SU-DHL-6 (cell line): ENCODE results near the gene OR1E2.

Source experiments
- H2AFZ ChIP-seq: fragments of 200-600 bp; sonication (generic); 2 replicates; pipeline ENCODE4 v1.6.1; 2014; ENCODE audit warnings: low read depth, mild to moderate bottlenecking, moderate library complexity, mixed read lengths, antibody characterized with exemption, low read length; ENCODE audit not compliant: severe bottlenecking
- H3F3A ChIP-seq: fragments of 200-600 bp; shearing (Covaris generic); 2 replicates; pipeline ENCODE4 v1.6.0; 2016; ENCODE audit warnings: antibody characterized with exemption, mild to moderate bottlenecking; ENCODE audit not compliant: insufficient read depth
- H3K27ac ChIP-seq: fragments of 200-600 bp; sonication (generic); 2 replicates; pipeline ENCODE4 v1.5.1; 2016; ENCODE audit warnings: low read depth, mild to moderate bottlenecking, low read length, moderate library complexity, mixed read lengths
- H3K27me3 ChIP-seq: fragments of 200-600 bp; sonication (generic), shearing (Covaris generic); 2 replicates; pipeline ENCODE4 v1.6.0; 2014; ENCODE audit warnings: mild to moderate bottlenecking, low read length
- H3K36me3 ChIP-seq: fragments of 200-600 bp; sonication (generic); 2 replicates; pipeline ENCODE4 v1.6.1; 2014; ENCODE audit warnings: mild to moderate bottlenecking, low read length, mixed read lengths
- H3K4me2 ChIP-seq: fragments of 300-600, 200-600 bp; shearing (Covaris generic), sonication (generic); 2 replicates; pipeline ENCODE4 v1.6.0; 2014; ENCODE audit warnings: low read length, low read depth, mild to moderate bottlenecking; ENCODE audit not compliant: poor library complexity, severe bottlenecking
- H3K4me3 ChIP-seq: fragments of 200-600 bp; sonication (generic); 2 replicates; pipeline ENCODE4 v1.5.1; 2014; ENCODE audit warnings: antibody characterized with exemption, low read length, mild to moderate bottlenecking, mixed read lengths; ENCODE audit not compliant: insufficient read depth, poor library complexity, severe bottlenecking
- H3K79me2 ChIP-seq: fragments of 200-600 bp; sonication (generic); 2 replicates; pipeline ENCODE4 v1.6.1; 2014; ENCODE audit warnings: mild to moderate bottlenecking, low read length, moderate library complexity; ENCODE audit not compliant: insufficient read depth
- H3K9ac ChIP-seq: fragments of 200-600 bp; sonication (generic); 2 replicates; pipeline ENCODE4 v1.7.0; 2014; ENCODE audit warnings: mild to moderate bottlenecking, low read length
- H3K9me2 ChIP-seq: fragments of 200-600 bp; sonication (generic); replicated peaks from 2 replicates; pipeline ENCODE4 v1.6.1; 2014; ENCODE audit warnings: low read length; ENCODE audit not compliant: insufficient read depth
- H3K9me3 ChIP-seq: fragments of 200-600 bp; sonication (generic); 2 replicates; pipeline ENCODE4 v1.6.1; 2014; ENCODE audit warnings: low read length, mixed read lengths; ENCODE audit not compliant: insufficient read depth
- H4K20me1 ChIP-seq: fragments of 200-600 bp; sonication (generic); 2 replicates; pipeline ENCODE4 v1.6.1; 2014; ENCODE audit warnings: low read depth, mild to moderate bottlenecking, antibody characterized with exemption, low read length, moderate library complexity, mixed read lengths
- EZH2phosphoT487 ChIP-seq: fragments of 200-600 bp; sonication (generic), shearing (Covaris generic); conservative IDR thresholded peaks from 2 replicates; pipeline ENCODE4 v1.6.1; 2018; ENCODE audit warnings: mild to moderate bottlenecking, antibody characterized with exemption, low read length, moderate library complexity, mixed read lengths
- TF ChIP-seq, protein P1 (sequence below): fragments of 200-600 bp; sonication (generic); IDR thresholded peaks from one replicate; pipeline ENCODE4 v1.5.1; 2017; ENCODE audit warnings: antibody characterized with exemption, mild to moderate bottlenecking, low read length, moderate library complexity; ENCODE audit not compliant: insufficient read depth, poor library complexity, severe bottlenecking

Gene OR1E2

DNA sequence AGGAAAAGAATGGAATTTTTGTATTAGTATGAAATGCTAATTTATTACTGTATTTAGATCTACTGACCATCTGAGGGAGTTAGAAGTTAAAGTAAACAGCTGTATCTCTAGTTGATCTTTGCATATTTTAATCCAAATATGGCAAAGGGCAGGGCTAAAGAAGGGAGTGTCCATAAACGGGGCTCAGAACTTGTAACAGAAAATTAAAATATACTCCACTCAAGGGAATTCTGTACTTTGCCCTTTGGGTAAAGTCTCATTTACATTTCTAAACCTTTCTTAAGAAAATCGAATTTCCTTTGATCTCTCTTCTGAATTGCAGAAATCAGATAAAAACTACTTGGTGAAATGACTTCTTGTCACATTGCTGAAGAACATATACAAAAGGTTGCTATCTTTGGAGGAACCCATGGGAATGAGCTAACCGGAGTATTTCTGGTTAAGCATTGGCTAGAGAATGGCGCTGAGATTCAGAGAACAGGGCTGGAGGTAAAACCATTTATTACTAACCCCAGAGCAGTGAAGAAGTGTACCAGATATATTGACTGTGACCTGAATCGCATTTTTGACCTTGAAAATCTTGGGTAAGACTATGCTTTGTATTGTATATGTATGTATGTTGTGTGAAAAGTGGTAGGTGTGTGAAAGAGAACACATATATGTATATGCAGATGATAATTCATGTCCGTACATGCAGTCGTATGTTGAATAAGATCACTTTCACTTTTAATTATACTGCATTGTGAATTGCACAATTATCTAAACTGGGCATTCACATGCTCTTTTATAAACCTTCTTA, 42.4 kb upstream of the OR1E2 start, which contains the start of gene ASPA:
ASPA (plus strand) TSS at position 186 of the 799 bp plus-strand sequence; CDS start at position 349, 163 bp downstream.
- H3K79me2 ChIP-seq: no peaks in the 10 kb centered on the region
- no peak within 1 kb of the TSS for H3K27ac ChIP-seq
- no peak within 1 kb of the TSS for H3K4me3 ChIP-seq
- no peak within 1 kb of the TSS for H2AFZ ChIP-seq
- no peaks in the 10 kb centered on the region for H3F3A ChIP-seq
- no peaks in the 10 kb centered on the region for H3K9me2 ChIP-seq
- TF ChIP-seq, protein P1, sequence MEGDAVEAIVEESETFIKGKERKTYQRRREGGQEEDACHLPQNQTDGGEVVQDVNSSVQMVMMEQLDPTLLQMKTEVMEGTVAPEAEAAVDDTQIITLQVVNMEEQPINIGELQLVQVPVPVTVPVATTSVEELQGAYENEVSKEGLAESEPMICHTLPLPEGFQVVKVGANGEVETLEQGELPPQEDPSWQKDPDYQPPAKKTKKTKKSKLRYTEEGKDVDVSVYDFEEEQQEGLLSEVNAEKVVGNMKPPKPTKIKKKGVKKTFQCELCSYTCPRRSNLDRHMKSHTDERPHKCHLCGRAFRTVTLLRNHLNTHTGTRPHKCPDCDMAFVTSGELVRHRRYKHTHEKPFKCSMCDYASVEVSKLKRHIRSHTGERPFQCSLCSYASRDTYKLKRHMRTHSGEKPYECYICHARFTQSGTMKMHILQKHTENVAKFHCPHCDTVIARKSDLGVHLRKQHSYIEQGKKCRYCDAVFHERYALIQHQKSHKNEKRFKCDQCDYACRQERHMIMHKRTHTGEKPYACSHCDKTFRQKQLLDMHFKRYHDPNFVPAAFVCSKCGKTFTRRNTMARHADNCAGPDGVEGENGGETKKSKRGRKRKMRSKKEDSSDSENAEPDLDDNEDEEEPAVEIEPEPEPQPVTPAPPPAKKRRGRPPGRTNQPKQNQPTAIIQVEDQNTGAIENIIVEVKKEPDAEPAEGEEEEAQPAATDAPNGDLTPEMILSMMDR: no peak
- TF ChIP-seq EZH2phosphoT487: no peak
- H4K20me1 ChIP-seq: no peaks in the 10 kb centered on the region
- H3K4me2 ChIP-seq: no peak within 1 kb of the TSS
- H3K36me3 ChIP-seq: no peaks in the 10 kb centered on the region
- no peaks in the 10 kb centered on the region for H3K27me3 ChIP-seq
- no peaks in the 10 kb centered on the region for H3K9me3 ChIP-seq
- no peak within 1 kb of the TSS for H3K9ac ChIP-seq

GRCh38 chr17:3475251-3475685, 41.6 kb upstream of the OR1E2 start:
- Histone ChIP-seq H3K36me3 (no peaks in the 10 kb centered on the region), H3K79me2 (no peaks in the 10 kb centered on the region), H3K9ac (no peak overlapping the region), H3F3A (no peaks in the 10 kb centered on the region), H3K9me3 (no peaks in the 10 kb centered on the region), H3K4me2 (no peak overlapping the region), H3K4me3 (no peak overlapping the region), H3K27ac (no peak overlapping the region), H3K27me3 (no peaks in the 10 kb centered on the region), H4K20me1 (no peaks in the 10 kb centered on the region), H2AFZ (no peak overlapping the region), H3K9me2 (no peaks in the 10 kb centered on the region)
- TF ChIP-seq, protein P1: no peak
- TF ChIP-seq EZH2phosphoT487: no peak

DNA sequence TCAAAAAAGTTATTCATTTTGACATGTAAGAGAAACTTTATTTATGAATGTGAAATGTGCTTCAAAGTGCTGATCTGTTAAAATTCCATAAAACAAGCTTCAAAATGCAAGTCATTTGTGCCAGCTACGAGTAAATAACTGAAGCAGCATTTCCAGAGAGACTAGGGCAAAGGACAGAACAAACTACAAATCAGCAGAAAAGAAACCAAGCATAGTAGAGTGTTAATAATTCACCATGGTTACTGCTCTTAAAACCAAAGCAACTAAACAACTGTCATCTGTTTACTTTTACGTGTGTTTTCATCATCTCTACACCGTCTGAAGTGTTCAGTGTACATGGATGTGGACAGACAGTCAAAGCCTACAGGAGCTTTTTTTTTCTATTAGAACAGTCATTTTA, 40.6 kb upstream of the OR1E2 start:
- Histone ChIP-seq H3K27ac (no peak overlapping the region), H3K36me3 (no peaks in the 10 kb centered on the region), H3K27me3 (no peaks in the 10 kb centered on the region), H3F3A (no peaks in the 10 kb centered on the region), H2AFZ (no peak overlapping the region), H3K9me3 (no peaks in the 10 kb centered on the region), H3K4me3 (no peak overlapping the region), H3K4me2 (no peak overlapping the region), H3K9me2 (no peaks in the 10 kb centered on the region), H3K9ac (no peak overlapping the region), H4K20me1 (no peaks in the 10 kb centered on the region), H3K79me2 (no peaks in the 10 kb centered on the region)
- no peak for TF ChIP-seq EZH2phosphoT487
- TF ChIP-seq, protein P1: no peak
